ENCODE data around the gene OR6Q1.

Gene OR6Q1

DNA sequence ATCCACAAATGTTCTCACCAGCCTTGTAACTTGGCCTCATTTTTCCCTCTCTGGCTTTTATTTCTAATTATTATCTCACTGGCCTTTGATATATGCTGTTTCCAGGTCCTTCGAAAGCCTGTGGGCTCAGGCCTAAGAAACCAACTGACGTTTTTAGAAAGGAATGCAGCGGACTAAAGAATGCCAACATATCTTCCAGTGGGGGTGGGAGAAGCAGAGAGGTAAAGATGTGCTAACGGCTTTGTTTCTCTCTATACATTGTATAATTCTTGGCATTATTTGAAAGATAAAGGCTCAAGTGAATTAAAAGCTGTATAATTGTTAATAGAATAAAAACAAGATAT, 28.2 kb downstream of the OR6Q1 start:
- no peak for FAIRE-seq

- no peak for FAIRE-seq
Measured at GRCh38 chr11:58060535-58060934, 29.8 kb downstream of the OR6Q1 start.

- no peak for FAIRE-seq
Measured at GRCh38 chr11:58060939-58061672, 30.4 kb downstream of the OR6Q1 start.

GRCh38 chr11:58061813-58062212, 31.1 kb downstream of the OR6Q1 start:
- FAIRE-seq = no peak

- FAIRE-seq = no peak
Measured at GRCh38 chr11:58067685-58068084, 36.9 kb downstream of the OR6Q1 start.

DNA sequence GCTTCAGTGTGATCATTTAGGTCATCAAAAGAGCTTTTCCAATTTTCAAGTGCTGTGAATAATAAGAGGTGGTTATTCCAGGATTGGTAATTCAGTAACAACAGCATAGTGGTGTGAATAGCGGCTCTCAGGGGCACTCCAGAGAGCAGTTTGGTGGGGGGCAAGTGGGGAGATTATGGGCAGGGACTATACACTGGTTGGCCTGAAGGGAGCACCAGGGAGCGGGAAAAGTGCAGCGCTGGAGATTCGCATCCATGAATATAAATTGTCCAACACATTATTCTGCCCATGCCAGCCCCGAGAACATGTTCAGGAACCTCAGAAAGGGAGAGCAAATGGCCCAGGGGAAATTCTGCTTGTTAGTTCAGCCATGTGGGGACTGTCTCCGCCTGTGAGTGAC, 37.9 kb downstream of the OR6Q1 start:
- FAIRE-seq = no peak

DNA sequence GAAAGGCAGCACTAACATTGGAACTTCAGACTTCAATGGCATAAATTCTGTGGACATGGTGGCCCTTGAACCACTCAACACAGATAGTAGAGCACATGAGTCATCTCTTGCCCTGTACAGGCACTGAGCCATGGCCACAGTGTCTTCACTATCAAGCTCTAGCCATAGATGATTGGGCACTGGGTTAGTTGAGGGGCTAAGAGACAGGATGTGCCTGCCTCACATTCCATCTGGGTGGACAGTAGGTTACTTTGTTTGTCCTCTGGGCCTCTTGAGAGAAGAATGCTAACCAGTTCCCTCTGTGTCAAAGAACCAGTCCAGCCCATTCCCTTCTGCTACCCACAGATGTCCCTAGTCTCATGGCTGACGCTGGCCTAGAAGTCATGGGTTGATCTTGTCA, 39.8 kb downstream of the OR6Q1 start:
- no peak for FAIRE-seq

- no peak for FAIRE-seq
Measured at GRCh38 chr11:58075781-58076180, 45.0 kb downstream of the OR6Q1 start.

Data from islet of Langerhans (tissue), 1 donor.